IMR-90 (cell line): ENCODE measurements around the gene PSMA8. TPM values are rescaled to one million over a fixed set of nuclear protein-coding genes. Genes with fewer than 3 reads are reported as not detected.

Experiments
- ATAC-seq: fragments of 200-7000 bp; cut with Tn5 transposase; 2 replicates; pipeline ENCODE4 v1.9.1; 2020; ENCODE audit warnings: low read depth, mild to moderate bottlenecking, moderate library complexity
- BruUV-seq: library from RNA; stranded (reverse); fragments of 400-500 nt; replicated peaks from 2 replicates; lab custom pipeline; 2021; lab: Mats Ljungman, UMichigan
- CTCF ChIA-PET: fragments of 300-600 bp; formaldehyde crosslinking; extraction: SDS; loops from one replicate; lab custom pipeline; 2021; ENCODE audit warnings: antibody characterized with exemption; lab: Yijun Ruan, JAX
- POLR2A ChIA-PET: fragments of 300-600 bp; sonication (Branson Sonifier 250); formaldehyde crosslinking; loops from one replicate; lab custom pipeline; 2022; ENCODE audit warnings: antibody characterized with exemption; ENCODE audit not compliant: unreplicated experiment; lab: Charles Lee
- DNase-seq: peaks from one replicate; pipeline ENCODE4 v3.0.0; 2013
- H2AFZ ChIP-seq: replicated peaks from 2 replicates; pipeline ENCODE3; 2013; ENCODE audit warnings: low read length, mild to moderate bottlenecking; ENCODE audit not compliant: poor library complexity
- H2AK5ac ChIP-seq: 2 replicates; pipeline ENCODE4 v1.6.1; 2013; ENCODE audit warnings: low read depth, low read length, inconsistent platforms
- H2AK9ac ChIP-seq: replicated peaks from 2 replicates; pipeline ENCODE3; 2013; ENCODE audit warnings: mild to moderate bottlenecking, low read depth, low read length, moderate library complexity; ENCODE audit not compliant: poor library complexity
- H2BK120ac ChIP-seq: 2 replicates; pipeline ENCODE4 v1.6.1; 2013; ENCODE audit warnings: low read depth, low read length, inconsistent platforms
- H2BK15ac ChIP-seq: 3 replicates; pipeline ENCODE4 v1.6.1; 2013; ENCODE audit warnings: low read depth, low read length, inconsistent platforms
- H2BK20ac ChIP-seq: 2 replicates; pipeline ENCODE4 v1.6.1; 2013; ENCODE audit warnings: low read depth, mild to moderate bottlenecking, inconsistent platforms, low read length, moderate library complexity
- H2BK5ac ChIP-seq: 2 replicates; pipeline ENCODE4 v1.6.1; 2013; ENCODE audit warnings: mild to moderate bottlenecking, low read depth, low read length, inconsistent platforms; ENCODE audit not compliant: poor library complexity, severe bottlenecking
- H3K14ac ChIP-seq: replicated peaks from 2 replicates; pipeline ENCODE4 v1.6.1; 2013; ENCODE audit warnings: low read depth, low read length, inconsistent platforms
- H3K18ac ChIP-seq: 2 replicates; pipeline ENCODE4 v1.6.1; 2013; ENCODE audit warnings: low read depth, low read length, control low read depth
- H3K23ac ChIP-seq: 2 replicates; pipeline ENCODE4 v1.6.1; 2013; ENCODE audit warnings: low read depth, low read length, inconsistent platforms
- H3K27ac ChIP-seq: 2 replicates; pipeline ENCODE4 v1.5.1; 2013; ENCODE audit warnings: mild to moderate bottlenecking, control low read depth, low read length; ENCODE audit not compliant: insufficient read depth
- H3K27me3 ChIP-seq: 2 replicates; pipeline ENCODE4 v1.6.1; 2013; ENCODE audit warnings: low read length; ENCODE audit not compliant: control insufficient read depth, insufficient read depth
- H3K36me3 ChIP-seq: 2 replicates; pipeline ENCODE4 v1.6.1; 2013; ENCODE audit warnings: low read length, mixed read lengths; ENCODE audit not compliant: control insufficient read depth, insufficient read depth
- H3K4ac ChIP-seq: 2 replicates; pipeline ENCODE4 v1.6.1; 2013; ENCODE audit warnings: low read depth, low read length, inconsistent platforms
- H3K4me1 ChIP-seq: 2 replicates; pipeline ENCODE4 v1.6.1; 2013; ENCODE audit warnings: low read length, mixed read lengths; ENCODE audit not compliant: control insufficient read depth, insufficient read depth
- H3K4me2 ChIP-seq: 2 replicates; pipeline ENCODE4 v1.6.1; 2013; ENCODE audit warnings: low read depth, mild to moderate bottlenecking, control low read depth, low read length, moderate library complexity
- H3K4me3 ChIP-seq: 2 replicates; pipeline ENCODE4 v1.5.1; 2013; ENCODE audit warnings: low read depth, mild to moderate bottlenecking, control low read depth, low read length, moderate library complexity; ENCODE audit not compliant: insufficient read depth
- H3K56ac ChIP-seq: 2 replicates; pipeline ENCODE4 v1.6.1; 2013; ENCODE audit warnings: low read length, inconsistent platforms; ENCODE audit not compliant: insufficient read depth; ENCODE audit errors: extremely low read depth
- H3K79me1 ChIP-seq, 2 experiments: 2 replicates each; pipeline ENCODE4 v1.6.1; 2013; ENCODE audit warnings: low read length in 2 of 2, inconsistent platforms in 1 of 2, low read depth in 1 of 2
- H3K9ac ChIP-seq: 2 replicates; pipeline ENCODE4 v1.6.1; 2013; ENCODE audit warnings: low read depth, low read length, control low read depth
- H3K9me1 ChIP-seq: 2 replicates; pipeline ENCODE4 v1.6.1; 2013; ENCODE audit warnings: low read length, inconsistent platforms; ENCODE audit not compliant: insufficient read depth
- H3K9me3 ChIP-seq: 2 replicates; pipeline ENCODE4 v1.6.1; 2013; ENCODE audit warnings: low read length; ENCODE audit not compliant: control insufficient read depth, insufficient read depth
- H4K20me1 ChIP-seq: 2 replicates; pipeline ENCODE4 v1.6.1; 2013; ENCODE audit warnings: low read length, inconsistent platforms; ENCODE audit not compliant: insufficient read depth
- H4K5ac ChIP-seq: 2 replicates; pipeline ENCODE4 v1.6.1; 2013; ENCODE audit warnings: mild to moderate bottlenecking, low read depth, low read length, control low read depth
- H4K8ac ChIP-seq, 2 experiments: 2 replicates each; pipeline ENCODE4 v1.6.1; 2013; ENCODE audit warnings: low read depth in 2 of 2, low read length in 2 of 2, control low read depth in 1 of 2, inconsistent platforms in 1 of 2
- H4K91ac ChIP-seq: 2 replicates; pipeline ENCODE4 v1.6.1; 2013; ENCODE audit warnings: low read depth, low read length, inconsistent platforms; ENCODE audit not compliant: insufficient read depth
- CEBPB ChIP-seq: IDR thresholded peaks from 2 replicates; pipeline ENCODE4 v1.6.1; 2012; ENCODE audit warnings: low read depth, low read length, improper control_type of control experiment
- CHD1 ChIP-seq: IDR thresholded peaks from 2 replicates; pipeline ENCODE4 v1.6.1; 2012; ENCODE audit warnings: low read depth, low read length, improper control_type of control experiment
- ELK1 ChIP-seq: fragments of 150-350 bp; IDR thresholded peaks from 2 replicates; pipeline ENCODE4 v1.6.1; 2016; ENCODE audit warnings: low read depth, mild to moderate bottlenecking, low read length, moderate library complexity, borderline replicate concordance
- FOS ChIP-seq: fragments of 150-350 bp; IDR thresholded peaks from 2 replicates; pipeline ENCODE4 v1.6.1; 2016; ENCODE audit warnings: low read depth, low read length
- MAFK ChIP-seq: IDR thresholded peaks from 2 replicates; pipeline ENCODE4 v1.6.1; 2012; ENCODE audit warnings: low read depth, low read length, improper control_type of control experiment
- MXI1 ChIP-seq: IDR thresholded peaks from 2 replicates; pipeline ENCODE4 v1.6.1; 2012; ENCODE audit warnings: low read depth, mild to moderate bottlenecking, low read length, moderate library complexity, borderline replicate concordance
- NFE2L2 ChIP-seq: fragments of 150-350 bp; IDR thresholded peaks from 2 replicates; pipeline ENCODE4 v1.6.1; 2016; ENCODE audit warnings: low read depth, mild to moderate bottlenecking, low read length
- POLR2A ChIP-seq: IDR thresholded peaks from 2 replicates; pipeline ENCODE4 v1.6.1; 2012; ENCODE audit warnings: mild to moderate bottlenecking, low read depth, low read length
- RAD21 ChIP-seq: IDR thresholded peaks from 2 replicates; pipeline ENCODE4 v1.6.1; 2012; ENCODE audit warnings: low read length, improper control_type of control experiment
- RCOR1 ChIP-seq: IDR thresholded peaks from 2 replicates; pipeline ENCODE4 v1.6.1; 2012; ENCODE audit warnings: mild to moderate bottlenecking, low read length, improper control_type of control experiment; ENCODE audit not compliant: insufficient replicate concordance
- RFX5 ChIP-seq: IDR thresholded peaks from 2 replicates; pipeline ENCODE4 v1.8.0; 2012; ENCODE audit warnings: low read depth, mild to moderate bottlenecking, low read length, moderate library complexity
- SMC3 ChIP-seq: fragments of 150-350 bp; IDR thresholded peaks from 2 replicates; pipeline ENCODE4 v1.6.1; 2016; ENCODE audit warnings: low read depth, mild to moderate bottlenecking, antibody characterized with exemption, low read length, moderate library complexity
- USF2 ChIP-seq: fragments of 150-350 bp; IDR thresholded peaks from 2 replicates; pipeline ENCODE4 v1.6.1; 2017; ENCODE audit warnings: mild to moderate bottlenecking, antibody characterized with exemption, low read length, low read depth
- WGBS, 2 experiments: methylation state at CpG; one replicate each; pipeline versions ENCODE4 v1.1.5 to v1.1.7; 2013; ENCODE audit warnings: missing lambda C conversion rate in 2 of 2; ENCODE audit not compliant: insufficient read length in 1 of 2; ENCODE audit errors: extremely low coverage in 2 of 2; 5-methylcytosine and 5-hydroxymethylcytosine counted together
- dilution Hi-C: fragments of 300-500 bp; cut with HindIII; formaldehyde crosslinking; loops from one replicate; pipeline ENCODE4 v1.14.3; 2018; ENCODE audit warnings: low sequenced_read_pairs; ENCODE audit not compliant: unreplicated experiment
- in situ Hi-C: fragments of 300-500 bp; cut with MboI; formaldehyde crosslinking; loops from 3 replicates; pipeline ENCODE4 v1.14.3; 2019; ENCODE audit warnings: low sequenced_read_pairs, inconsistent platforms, mixed read lengths
- intact Hi-C: fragments of 100-400 bp; cut with micrococcal nuclease; formaldehyde crosslinking; loops from 2 replicates; pipeline ENCODE4 v1.10.0; 2022
- polyA plus RNA-seq, 3 experiments: library from polyadenylated mRNA; depleted of rRNA; stranded (reverse); fragments of >200 nt; gene quantifications; 2 replicates each; pipeline ENCODE4 v1.2.3, GENCODE V29; 2012; ENCODE audit warnings: low replicate concordance in 1 of 3
- total RNA-seq: library from RNA; depleted of rRNA; stranded (reverse); fragments of >200 nt; gene quantifications from 2 replicates; pipeline ENCODE4 v1.2.3, GENCODE V29; 2012

The PSMA8 gene
- total and polyA plus RNA-seq, 2 of the 4 experiments (the other 2 are of a cell fraction), result not detected

DNA sequence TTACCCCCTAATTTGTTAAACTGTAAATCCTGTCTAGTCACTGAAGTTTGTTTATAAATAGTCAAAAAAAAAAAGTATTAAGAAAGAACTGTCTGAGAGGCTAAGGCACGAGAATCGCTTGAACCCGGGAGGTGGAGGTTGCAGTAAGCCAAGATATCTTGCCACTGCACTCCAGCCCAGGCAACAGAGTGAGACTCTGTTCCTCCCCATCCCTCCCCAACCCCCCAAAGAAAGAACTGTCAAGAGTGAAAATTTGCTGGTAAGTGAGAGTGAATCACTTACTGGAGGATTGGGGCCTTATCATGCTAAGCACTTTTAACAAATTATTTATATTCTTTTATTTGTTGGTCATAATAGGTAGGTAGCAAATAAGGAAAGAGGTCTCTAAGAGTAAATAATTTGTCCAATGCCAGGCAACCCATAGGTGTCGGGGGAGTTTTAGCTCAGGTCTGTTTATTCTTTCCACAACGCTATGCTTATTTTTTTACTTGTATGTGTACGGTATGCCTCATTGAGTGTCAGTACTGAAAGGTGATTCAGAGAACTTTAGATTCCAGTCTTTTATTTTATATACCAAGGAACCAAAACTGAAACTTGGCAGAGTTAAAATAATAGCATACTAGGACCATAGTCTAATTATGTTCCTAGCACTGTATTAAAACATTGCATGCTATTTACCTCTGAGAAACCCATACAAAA, 95.0 kb downstream of the PSMA8 start:
- Histone ChIP-seq H4K91ac (no peak overlapping the region), H3K4ac (no peak overlapping the region), H3K18ac (no peak overlapping the region), H3K79me1 (no peaks in the 10 kb centered on the region), H3K36me3 (no peaks in the 10 kb centered on the region), H2AK5ac (no peak overlapping the region), H2BK120ac (no peak overlapping the region), H4K8ac (no peak overlapping the region), H2AK9ac (no peak overlapping the region), H4K5ac (no peak overlapping the region), H3K9ac (no peak overlapping the region), H3K23ac (no peak overlapping the region), H3K27ac (no peak overlapping the region), H3K56ac (no peak overlapping the region), H2BK20ac (no peak overlapping the region), H2AFZ (no peak overlapping the region), H2BK5ac (no peak overlapping the region), H3K9me1 (no peaks in the 10 kb centered on the region), H2BK15ac (no peak overlapping the region), H3K4me3 (no peak overlapping the region), H3K9me3 (no peaks in the 10 kb centered on the region), H3K27me3 (no peaks in the 10 kb centered on the region; the same call in 1 of the 2 replicates), H3K14ac (no peak overlapping the region), H3K4me2 (no peak overlapping the region), H3K4me1 (no peaks in the 10 kb centered on the region), H4K20me1 (no peaks in the 10 kb centered on the region)
- dilution Hi-C loops, result no loop called here
- in situ Hi-C loops, result no loop called here
- no peak for ATAC-seq
- ChIA-PET CTCF (no interaction called here), POLR2A (no interaction called here)
- WGBS, 2 experiments, result no CpG with 5 or more reads among the region's 6 CpGs
- intact Hi-C loops, result no loop called here
- no TSS peak for BruUV-seq
- TF ChIP-seq ELK1, result no peak
- no peak for TF ChIP-seq FOS
- TF ChIP-seq USF2, result no peak
- TF ChIP-seq RFX5, result no peak
- no peak for TF ChIP-seq POLR2A
- no peak for TF ChIP-seq SMC3
- no peak for TF ChIP-seq CEBPB
- TF ChIP-seq NFE2L2, result no peak
- no peak for TF ChIP-seq MXI1
- TF ChIP-seq RCOR1, result no peak
- no peak for TF ChIP-seq CHD1
- TF ChIP-seq MAFK, result no peak
- no peak for TF ChIP-seq RAD21
- no peak for DNase-seq
